HCT116 (cell line): ENCODE data around the gene DAGLA. TPM values are rescaled to one million over a fixed set of nuclear protein-coding genes. Genes with fewer than 3 reads are reported as not detected.
A peak's percentile ranks its signal among the peaks of the same experiment; 100 is the strongest.
"Not testable (repeated sequence)": the region's sequence is repeated elsewhere in the genome, so short reads cannot be mapped to it uniquely, and the experiment has no call there.

ENCODE experiments used
- ATAC-seq: fragments of 200-7000 bp; cut with Tn5 transposase; 2 replicates; pipeline ENCODE4 v1.9.1; 2020; ENCODE audit warnings: mild to moderate bottlenecking, moderate library complexity
- BruUV-seq: library from RNA; stranded (reverse); fragments of 400-500 nt; replicated peaks from 2 replicates; lab custom pipeline; 2021; lab: Mats Ljungman, UMichigan
- CTCF ChIA-PET: fragments of 300-600 bp; sonication (Branson Sonifier 250); formaldehyde crosslinking; loops from one replicate; lab custom pipeline; 2021; ENCODE audit warnings: antibody characterized with exemption; lab: Charles Lee
- POLR2A ChIA-PET: fragments of 300-600, 350-600 bp; sonication (Branson Sonifier 250); formaldehyde crosslinking; loops from one replicate; lab custom pipeline; 2021; ENCODE audit warnings: antibody characterized with exemption; lab: Charles Lee
- RAD21 ChIA-PET, 2 experiments: fragments of 300-600 bp; sonication (Branson Sonifier 250); formaldehyde crosslinking; loops; one replicate each; lab custom pipeline; 2023; ENCODE audit warnings: low total read pairs in 2 of 2; ENCODE audit not compliant: uncharacterized antibody in 2 of 2, unreplicated experiment in 2 of 2, low non-redundant PET in 1 of 2; lab: Charles Lee
- DNase-seq: peaks from one replicate; pipeline ENCODE4 v3.0.0-alpha.2; 2010; ENCODE audit warnings: low read depth, low spot score
- H2AFZ ChIP-seq: fragments of 200-600 bp; shearing (Covaris generic), sonication (generic); 2 replicates; pipeline ENCODE4 v1.6.1; 2017; ENCODE audit warnings: low read depth, mixed run types, mixed read lengths, antibody characterized with exemption, low read length; ENCODE audit not compliant: poor library complexity, severe bottlenecking
- H3K27ac ChIP-seq: 2 replicates; pipeline ENCODE4 v1.5.1; 2012; ENCODE audit warnings: low read depth, low read length
- H3K27me3 ChIP-seq: fragments of 200-600 bp; sonication (generic); 2 replicates; pipeline ENCODE4 v1.6.1; 2016; ENCODE audit warnings: mixed run types, low read length, mixed read lengths; ENCODE audit not compliant: insufficient read depth
- H3K36me3 ChIP-seq, 2 experiments: fragments of 200-500 bp in 1 of 2; fragments of 200-600 bp in 1 of 2; sonication (Bioruptor generic) in 1 of 2; sonication (generic) in 1 of 2; 2 replicates each; pipeline versions ENCODE4 v1.5.1 to v1.6.1; 2014 to 2016; ENCODE audit warnings: low read length in 2 of 2, inconsistent platforms in 1 of 2, mixed read lengths in 1 of 2, mixed run types in 1 of 2; ENCODE audit not compliant: insufficient read depth in 2 of 2, control insufficient read depth in 1 of 2
- H3K4me1 ChIP-seq, 2 experiments: fragments of 200-600 bp in 1 of 2; sonication (generic) in 1 of 2; 2 replicates each; pipeline versions ENCODE4 v1.5.1 to v1.6.1; 2012 to 2017; ENCODE audit warnings: low read length in 2 of 2, inconsistent platforms in 1 of 2, mild to moderate bottlenecking in 1 of 2, mixed read lengths in 1 of 2, mixed run types in 1 of 2, moderate library complexity in 1 of 2; ENCODE audit not compliant: insufficient read depth in 2 of 2, control insufficient read depth in 1 of 2
- H3K4me2 ChIP-seq: fragments of 200-600 bp; sonication (generic); 2 replicates; pipeline ENCODE4 v1.6.1; 2017; ENCODE audit warnings: mixed run types, low read length, mixed read lengths
- H3K4me3 ChIP-seq, 2 experiments: fragments of 200-600 bp in 1 of 2; sonication (generic) in 1 of 2; replicated peaks in 1 of 2; 2 replicates each; pipeline ENCODE4 v1.5.1; 2011 to 2016; ENCODE audit warnings: low read length in 2 of 2, control low read depth in 1 of 2, low read depth in 1 of 2, mild to moderate bottlenecking in 1 of 2, mixed read lengths in 1 of 2, mixed run types in 1 of 2
- H3K79me2 ChIP-seq: fragments of 200-600 bp; sonication (generic); 2 replicates; pipeline ENCODE4 v1.6.1; 2017; ENCODE audit warnings: mild to moderate bottlenecking, mixed run types, low read length, moderate library complexity, mixed read lengths; ENCODE audit not compliant: insufficient read depth
- H3K9ac ChIP-seq: fragments of 200-600 bp; sonication (generic); 2 replicates; pipeline ENCODE4 v1.6.1; 2016; ENCODE audit warnings: low read length, mixed read lengths
- H3K9me2 ChIP-seq: fragments of 200-600 bp; sonication (generic), shearing (Covaris generic); 2 replicates; pipeline ENCODE4 v1.6.1; 2017; ENCODE audit warnings: mixed run types, mild to moderate bottlenecking, moderate library complexity; ENCODE audit not compliant: insufficient read depth
- H3K9me3 ChIP-seq, 2 experiments: fragments of 200-500 bp in 1 of 2; fragments of 200-600 bp in 1 of 2; sonication (Bioruptor generic) in 1 of 2; sonication (generic) in 1 of 2; 2 replicates each; pipeline ENCODE4 v1.6.1; 2014 to 2017; ENCODE audit warnings: low read length in 2 of 2, mixed read lengths in 2 of 2, inconsistent platforms in 1 of 2, low read depth in 1 of 2, mild to moderate bottlenecking in 1 of 2, mixed run types in 1 of 2, moderate library complexity in 1 of 2; ENCODE audit not compliant: control insufficient read depth in 1 of 2, insufficient read depth in 1 of 2
- H4K20me1 ChIP-seq: fragments of 200-600 bp; sonication (generic), shearing (Covaris generic); 2 replicates; pipeline ENCODE4 v1.6.1; 2017; ENCODE audit warnings: mixed run types, mild to moderate bottlenecking, moderate library complexity; ENCODE audit not compliant: insufficient read depth
- CBX3 ChIP-seq: IDR thresholded peaks from 2 replicates; pipeline ENCODE4 v1.6.1; 2012; ENCODE audit warnings: low read depth
- EGR1 ChIP-seq: IDR thresholded peaks from 2 replicates; pipeline ENCODE4 v1.6.1; 2012; ENCODE audit warnings: low read depth
- ELF1 ChIP-seq: IDR thresholded peaks from 2 replicates; pipeline ENCODE4 v1.6.1; 2012; ENCODE audit warnings: low read depth, borderline replicate concordance
- EZH2 ChIP-seq: fragments of 200-600 bp; sonication (generic); IDR thresholded peaks from 2 replicates; pipeline ENCODE4 v1.6.1; 2017; ENCODE audit warnings: antibody characterized with exemption, mixed run types
- EZH2phosphoT487 ChIP-seq: fragments of 200-600 bp; IDR thresholded peaks from 2 replicates; pipeline ENCODE4 v1.6.1; 2018; ENCODE audit warnings: antibody characterized with exemption, borderline replicate concordance
- FOSL1 ChIP-seq: IDR thresholded peaks from 2 replicates; pipeline ENCODE4 v1.6.1; 2012; ENCODE audit warnings: low read depth
- JUND ChIP-seq: IDR thresholded peaks from 2 replicates; pipeline ENCODE4 v1.6.1; 2012
- POLR2A ChIP-seq: IDR thresholded peaks from 2 replicates; pipeline ENCODE4 v1.7.0; 2011; ENCODE audit warnings: borderline replicate concordance; ENCODE audit not compliant: insufficient read depth, insufficient read length; ENCODE audit errors: extremely low read depth
- POLR2AphosphoS5 ChIP-seq: IDR thresholded peaks from 2 replicates; pipeline ENCODE4 v1.6.1; 2011; ENCODE audit warnings: mild to moderate bottlenecking, low read depth, low read length, moderate library complexity
- RAD21 ChIP-seq: IDR thresholded peaks from 2 replicates; pipeline ENCODE4 v1.6.1; 2012; ENCODE audit warnings: low read depth, mild to moderate bottlenecking
- SIN3A ChIP-seq: IDR thresholded peaks from 2 replicates; pipeline ENCODE4 v1.6.1; 2012; ENCODE audit warnings: low read depth
- SP1 ChIP-seq: IDR thresholded peaks from 2 replicates; pipeline ENCODE4 v1.6.1; 2012; ENCODE audit warnings: low read depth
- YY1 ChIP-seq: IDR thresholded peaks from 2 replicates; pipeline ENCODE4 v1.6.1; 2011; ENCODE audit warnings: low read length, low read depth, moderate library complexity, mild to moderate bottlenecking; ENCODE audit not compliant: insufficient replicate concordance; ENCODE audit errors: extremely low read depth
- intact Hi-C: fragments of 100-400 bp; cut with micrococcal nuclease; formaldehyde crosslinking; loops from 2 replicates; pipeline ENCODE4 v1.10.0; 2022
- total RNA-seq: library from RNA; stranded (reverse); gene quantifications from one replicate; pipeline ENCODE4 v1.2.1, GENCODE V29; 2021; ENCODE audit not compliant: unreplicated experiment
- TF ChIP-seq, protein P1 (sequence below): IDR thresholded peaks from 2 replicates; pipeline ENCODE4 v1.6.1; 2012
- TF ChIP-seq, protein P2 (sequence below): IDR thresholded peaks from 2 replicates; pipeline ENCODE4 v1.6.1; 2011; ENCODE audit warnings: mild to moderate bottlenecking, low read length, moderate library complexity; ENCODE audit not compliant: insufficient replicate concordance; ENCODE audit errors: extremely low read depth

The DAGLA gene
- total RNA-seq, 1 experiment from 2014 or later = 2.7 TPM

DNA sequence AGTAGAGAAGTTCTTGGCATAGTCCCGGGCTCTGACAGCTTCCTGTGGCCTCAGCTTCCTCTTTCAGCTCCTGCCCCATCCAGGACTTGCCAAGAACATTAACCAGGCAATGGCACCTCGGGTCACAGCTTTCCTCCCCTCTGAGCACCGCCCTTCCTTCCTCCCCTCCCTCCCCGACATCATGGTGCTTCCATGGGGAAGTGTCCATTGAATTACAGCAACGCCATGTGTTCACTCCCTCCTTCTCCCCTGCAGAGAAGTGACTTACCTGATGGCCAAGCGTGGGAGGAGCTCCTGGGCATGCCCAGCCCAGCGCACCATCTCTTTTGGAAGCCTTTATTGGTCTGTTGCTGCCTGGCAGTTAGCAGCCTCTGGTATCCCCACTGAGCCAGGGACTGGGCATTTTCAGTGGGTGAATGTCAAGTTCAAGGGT, 25.8 kb upstream of the DAGLA start:
- ChIA-PET POLR2A (no interaction called here), RAD21 (no interaction called here)
- no TSS peak for BruUV-seq

DNA sequence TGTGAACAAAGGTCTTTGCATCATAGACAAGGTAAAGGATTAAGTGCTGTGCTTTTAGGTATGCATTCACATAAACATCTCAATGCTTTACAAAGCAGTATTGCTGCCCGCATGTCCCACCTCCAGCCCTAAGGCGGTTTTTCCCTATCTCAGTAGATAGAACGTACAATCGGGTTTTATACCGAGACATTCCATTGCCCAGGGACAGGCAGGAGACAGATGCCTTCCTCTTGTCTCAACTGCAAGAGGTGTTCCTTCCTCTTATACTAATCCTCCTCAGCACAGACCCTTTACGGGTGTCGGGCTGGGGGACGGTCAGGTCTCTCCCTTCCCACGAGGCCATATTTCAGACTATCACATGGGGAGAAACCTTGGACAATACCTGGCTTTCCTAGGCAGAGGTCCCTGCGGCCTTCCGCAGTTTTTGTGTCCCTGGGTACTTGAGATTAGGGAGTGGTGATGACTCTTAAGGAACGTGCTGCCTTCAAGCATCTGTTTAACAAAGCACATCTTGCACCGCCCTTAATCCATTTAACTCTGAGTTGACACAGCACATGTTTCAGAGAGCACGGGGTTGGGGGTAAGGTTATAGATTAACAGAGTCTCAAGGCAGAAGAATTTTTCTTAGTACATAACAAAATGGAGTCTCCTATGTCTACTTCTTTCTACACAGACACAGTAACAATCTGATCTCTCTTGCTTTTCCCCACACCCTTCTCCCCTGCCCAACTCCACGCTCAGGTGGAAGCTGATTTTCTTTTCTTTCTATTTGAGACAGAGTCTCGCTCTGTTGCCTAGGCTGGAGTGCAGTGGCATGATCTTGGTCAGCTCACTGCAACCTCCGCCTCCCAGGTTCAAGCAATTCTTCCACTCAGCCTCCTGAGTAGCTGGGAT, 24.7 kb upstream of the DAGLA start:
- POLR2A ChIA-PET, DNase-seq, H3K9ac ChIP-seq, H4K20me1 ChIP-seq, BruUV-seq, H3K79me2 ChIP-seq, H3K9me2 ChIP-seq, H3K9me3 ChIP-seq, H3K4me2 ChIP-seq, H3K27ac ChIP-seq, H3K27me3 ChIP-seq, intact Hi-C loops, H3K4me3 ChIP-seq, H2AFZ ChIP-seq, ATAC-seq, RAD21 ChIA-PET, CTCF ChIA-PET, H3K36me3 ChIP-seq: not testable (repeated sequence)
- H3K4me1 ChIP-seq = peaks cover 2 to 13% of the 10 kb centered on the region in 2 experiments; a peak in 3 of 4 replicates

More for the DNA sequence above, 25.8 kb upstream of the DAGLA start:
- TF ChIP-seq, protein P1, sequence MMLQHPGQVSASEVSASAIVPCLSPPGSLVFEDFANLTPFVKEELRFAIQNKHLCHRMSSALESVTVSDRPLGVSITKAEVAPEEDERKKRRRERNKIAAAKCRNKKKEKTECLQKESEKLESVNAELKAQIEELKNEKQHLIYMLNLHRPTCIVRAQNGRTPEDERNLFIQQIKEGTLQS = no peak
- TF ChIP-seq EGR1 (no peak), EZH2phosphoT487 (no peak), SIN3A (no peak), POLR2AphosphoS5 (no peak), ELF1 (no peak), RAD21 (no peak), POLR2A (no peak), JUND (no peak), CBX3 (no peak), YY1 (no peak), SP1 (no peak), EZH2 (no peak), FOSL1 (no peak)
- TF ChIP-seq, protein P2, sequence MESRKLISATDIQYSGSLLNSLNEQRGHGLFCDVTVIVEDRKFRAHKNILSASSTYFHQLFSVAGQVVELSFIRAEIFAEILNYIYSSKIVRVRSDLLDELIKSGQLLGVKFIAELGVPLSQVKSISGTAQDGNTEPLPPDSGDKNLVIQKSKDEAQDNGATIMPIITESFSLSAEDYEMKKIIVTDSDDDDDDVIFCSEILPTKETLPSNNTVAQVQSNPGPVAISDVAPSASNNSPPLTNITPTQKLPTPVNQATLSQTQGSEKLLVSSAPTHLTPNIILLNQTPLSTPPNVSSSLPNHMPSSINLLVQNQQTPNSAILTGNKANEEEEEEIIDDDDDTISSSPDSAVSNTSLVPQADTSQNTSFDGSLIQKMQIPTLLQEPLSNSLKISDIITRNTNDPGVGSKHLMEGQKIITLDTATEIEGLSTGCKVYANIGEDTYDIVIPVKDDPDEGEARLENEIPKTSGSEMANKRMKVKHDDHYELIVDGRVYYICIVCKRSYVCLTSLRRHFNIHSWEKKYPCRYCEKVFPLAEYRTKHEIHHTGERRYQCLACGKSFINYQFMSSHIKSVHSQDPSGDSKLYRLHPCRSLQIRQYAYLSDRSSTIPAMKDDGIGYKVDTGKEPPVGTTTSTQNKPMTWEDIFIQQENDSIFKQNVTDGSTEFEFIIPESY = no peak
- intact Hi-C loops = no loop called here
- peaks cover 2 to 13% of the 10 kb centered on the region in 2 experiments; a peak in 3 of 4 replicates for H3K4me1 ChIP-seq
- DNase-seq (no peak), ATAC-seq (peak; percentile 63)
- no peak overlapping the region for H3K4me2 ChIP-seq
- no peak overlapping the region for H3K9ac ChIP-seq
- H3K36me3 ChIP-seq = no peaks in the 10 kb centered on the region
- H3K9me2 ChIP-seq = no peaks in the 10 kb centered on the region
- no peak overlapping the region for H3K4me3 ChIP-seq
- no peaks in the 10 kb centered on the region for H3K79me2 ChIP-seq
- no peak overlapping the region for H3K27ac ChIP-seq
- no peaks in the 10 kb centered on the region for H4K20me1 ChIP-seq
- no peaks in the 10 kb centered on the region for H3K27me3 ChIP-seq
- H2AFZ ChIP-seq = no peak overlapping the region
- no peaks in the 10 kb centered on the region for H3K9me3 ChIP-seq
- CTCF ChIA-PET = interaction anchor here (1.1 to 2.1 kb wide), 3 partner anchors 16 to 79 kb away, joined by 5 to 6 read pairs (median 6); no protein-coding TSS in a partner anchor
